Lung (tissue), 12 donors: ENCODE measurements around the gene CELSR1. TPM values are rescaled to one million over a fixed set of nuclear protein-coding genes. Genes with fewer than 3 reads are reported as not detected.

ENCODE experiments used
- ATAC-seq: fragments of 200-7000 bp; cut with Tn5 transposase; one replicate; pipeline ENCODE4 v1.9.1; 2020; ENCODE audit warnings: moderate number of reproducible peaks; ENCODE audit not compliant: insufficient read depth, low FRiP score
- DNase-seq, 3 donors: peaks; one replicate each; pipeline ENCODE4 v3.0.0-alpha.2; 2013 to 2017
- H3K27ac ChIP-seq, 2 donors: one replicate each; pipeline ENCODE4 v1.5.1; 2013; ENCODE audit warnings: mild to moderate bottlenecking in 2 of 2, moderate library complexity in 2 of 2, control low read depth in 1 of 2, inconsistent platforms in 1 of 2, low read depth in 1 of 2, low read length in 1 of 2
- H3K27me3 ChIP-seq, 3 donors: one replicate each; pipeline ENCODE4 v1.5.1; 2013; ENCODE audit warnings: low read length in 2 of 3; ENCODE audit not compliant: control insufficient read depth in 3 of 3, insufficient read depth in 3 of 3
- H3K36me3 ChIP-seq, 4 donors: one replicate each; pipeline ENCODE4 v1.5.1; 2013; ENCODE audit warnings: low read length in 4 of 4, mild to moderate bottlenecking in 1 of 4, moderate library complexity in 1 of 4; ENCODE audit not compliant: control insufficient read depth in 4 of 4, insufficient read depth in 4 of 4
- H3K4me1 ChIP-seq, 5 donors: one replicate each; pipeline ENCODE4 v1.5.1; 2013; ENCODE audit warnings: low read length in 5 of 5, mild to moderate bottlenecking in 2 of 5, moderate library complexity in 1 of 5; ENCODE audit not compliant: control insufficient read depth in 5 of 5, insufficient read depth in 5 of 5
- H3K4me3 ChIP-seq: one replicate; pipeline ENCODE4 v1.5.1; 2013; ENCODE audit warnings: mild to moderate bottlenecking, control low read depth, moderate library complexity
- H3K9ac ChIP-seq, 2 donors: one replicate each; pipeline ENCODE4 v1.5.1; 2013; ENCODE audit warnings: low read length in 2 of 2, control low read depth in 1 of 2; ENCODE audit not compliant: insufficient read depth in 1 of 2
- H3K9me3 ChIP-seq, 4 donors: one replicate each; pipeline ENCODE4 v1.5.1; 2013; ENCODE audit warnings: low read length in 3 of 4, mild to moderate bottlenecking in 1 of 4, moderate library complexity in 1 of 4; ENCODE audit not compliant: control insufficient read depth in 4 of 4, insufficient read depth in 3 of 4
- CTCF ChIP-seq: IDR thresholded peaks from 2 replicates; pipeline ENCODE4 v1.5.1; 2012; ENCODE audit warnings: mild to moderate bottlenecking; ENCODE audit errors: control extremely low read depth, extremely low read depth
- WGBS, 2 donors: extraction: QIAGEN DNeasy Blood & Tissue Kit; methylation state at CpG; one replicate each; pipeline ENCODE4 v1.1.7; 2013; 5-methylcytosine and 5-hydroxymethylcytosine counted together
- polyA plus RNA-seq, 2 donors: library from polyadenylated mRNA; stranded (reverse); fragments of 200-250 nt; gene quantifications; one replicate each; pipeline ENCODE4 v1.2.1, GENCODE V29; 2013
- total RNA-seq, 2 donors: library from RNA; depleted of rRNA in 1 of 2; stranded (reverse); fragments of >200 nt in 1 of 2; gene quantifications; one replicate each; pipeline ENCODE4 v1.2.1, GENCODE V29; 2014 to 2021
- donor health status: control.
- donor health status: control.
- donor health status: Bipolar disorder and iron deficiency.
- donor health status: healthy.
- donor health status: DM: yes; HTN: yes; CAD: no.

Gene CELSR1
- total and polyA plus RNA-seq, 4 donors = 14.0 to 65.9 (median 32.7) TPM

DNA sequence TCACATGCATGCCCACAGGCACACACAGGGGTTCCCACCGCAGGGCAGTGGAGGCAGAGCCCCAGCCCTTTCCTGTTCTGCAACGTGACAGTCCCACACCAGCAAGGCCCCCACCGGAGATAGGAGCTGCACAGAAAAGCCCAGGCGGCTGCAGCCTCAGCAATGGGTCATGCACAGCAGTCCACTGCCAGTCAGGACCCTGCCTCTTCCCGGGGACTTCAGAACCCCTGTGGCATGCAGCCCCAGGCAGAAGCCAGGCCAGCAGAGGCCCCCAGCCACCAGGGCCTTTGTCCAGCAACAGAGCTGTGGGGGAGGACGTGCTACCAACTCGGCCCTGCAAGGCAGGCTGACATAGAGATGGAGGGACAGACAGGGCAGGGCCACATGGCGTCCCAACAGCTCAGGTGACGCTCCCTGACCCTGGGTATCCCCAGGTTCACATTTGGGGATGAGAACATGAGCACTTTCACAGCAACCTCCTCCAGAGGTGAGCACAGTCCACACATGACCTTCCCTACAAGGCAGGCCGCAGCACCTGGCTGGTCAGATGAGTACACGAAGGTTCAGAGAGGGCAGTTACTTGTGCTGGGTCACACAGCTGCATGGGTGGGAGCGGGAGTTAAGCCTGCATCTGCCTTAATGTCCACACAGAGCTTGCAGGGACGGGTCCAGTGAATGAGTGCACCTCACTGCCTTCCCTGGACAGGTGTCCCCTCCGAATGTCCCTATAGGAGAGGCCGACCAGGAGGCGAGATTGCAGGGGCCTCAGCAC is 87.3 kb downstream of the CELSR1 start:
- DNase-seq (no peak), ATAC-seq (no peak)
- no peaks in the 10 kb centered on the region for H3K9me3 ChIP-seq
- no peak overlapping the region for H3K4me3 ChIP-seq
- H3K4me1 ChIP-seq = peaks cover 0 to 48% (median 19%) of the 10 kb centered on the region in 5 donors
- no peak for TF ChIP-seq CTCF
- H3K36me3 ChIP-seq = no peaks in the 10 kb centered on the region
- peaks cover 0 to 6% (median 0%) of the 10 kb centered on the region in 3 donors for H3K27me3 ChIP-seq
- H3K27ac ChIP-seq = peak overlapping the region in 1 of 2 donors; percentile 27
- WGBS, 2 donors = 80 to 85% methylated on average over 16 of the region's 16 CpGs
- H3K9ac ChIP-seq = peak overlapping the region in 1 of 2 donors; percentile 19

GRCh38 chr22:46449116-46449691 is 88.2 kb downstream of the CELSR1 start:
- no peak for TF ChIP-seq CTCF
- ATAC-seq = no peak
- Histone ChIP-seq H3K9ac (no peak overlapping the region), H3K4me3 (no peak overlapping the region), H3K27me3 (peaks cover 0 to 2% (median 0%) of the 10 kb centered on the region in 3 donors), H3K4me1 (peaks cover 0 to 48% (median 19%) of the 10 kb centered on the region in 5 donors), H3K36me3 (no peaks in the 10 kb centered on the region), H3K9me3 (no peaks in the 10 kb centered on the region), H3K27ac (no peak overlapping the region)
- 88 to 95% methylated on average over 2 of the region's 2 CpGs for WGBS, 2 donors
- DNase-seq = no peak

DNA sequence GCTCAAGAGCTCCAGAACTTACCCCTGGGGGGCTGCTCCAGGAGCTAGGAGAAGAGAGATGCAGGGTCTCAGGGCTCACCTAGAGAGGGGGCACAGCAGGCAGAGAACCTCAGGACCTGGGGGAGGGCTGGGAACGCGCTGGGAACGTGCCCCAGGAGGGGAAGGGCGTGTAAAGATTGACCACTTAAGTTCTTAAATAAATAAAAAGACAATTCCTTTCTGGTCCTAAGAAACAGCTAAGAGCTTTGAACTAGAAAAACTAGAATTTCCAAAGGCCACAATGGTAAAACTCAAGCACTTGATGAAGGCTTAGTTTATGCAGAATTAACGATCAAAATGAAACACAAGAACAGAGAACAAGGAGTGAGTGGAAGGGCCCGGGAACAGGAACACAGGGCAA is 89.1 kb downstream of the CELSR1 start:
- Histone ChIP-seq H3K36me3 (no peaks in the 10 kb centered on the region), H3K27me3 (peaks cover 0 to 2% (median 0%) of the 10 kb centered on the region in 3 donors), H3K9me3 (no peaks in the 10 kb centered on the region), H3K4me1 (peaks cover 0 to 52% (median 12%) of the 10 kb centered on the region in 5 donors), H3K27ac (peak overlapping the region in 1 of 2 donors; percentile 71), H3K9ac (no peak overlapping the region), H3K4me3 (no peak overlapping the region)
- ATAC-seq (no peak), DNase-seq (peak; percentile 61 to 79 (median 63))
- WGBS, 2 donors = 55 to 72% methylated on average over 6 of the region's 6 CpGs
- TF ChIP-seq CTCF = no peak
